Smooth muscle cell (in vitro differentiated cells): ENCODE measurements around the gene EFCAB6. TPM values are rescaled to one million over a fixed set of nuclear protein-coding genes. Genes with fewer than 3 reads are reported as not detected.

Experiments used
- DNase-seq: peaks from one replicate; lab custom pipeline; 2025; ENCODE audit not compliant: unreplicated experiment; lab: John Stamatoyannopoulos, UW
- H2AFZ ChIP-seq: fragments of 200-600 bp; sonication (generic); 2 replicates; pipeline ENCODE4 v1.6.0; 2016; ENCODE audit warnings: antibody characterized with exemption, low read depth, mild to moderate bottlenecking
- H3F3A ChIP-seq: fragments of 200-600 bp; sonication (generic); 2 replicates; pipeline ENCODE4 v1.6.0; 2017; ENCODE audit warnings: antibody characterized with exemption, low read depth
- H3K27ac ChIP-seq: fragments of 200-600 bp; sonication (generic); 2 replicates; pipeline ENCODE4 v1.5.1; 2016; ENCODE audit warnings: low read depth, mild to moderate bottlenecking
- H3K27me3 ChIP-seq: fragments of 200-600 bp; sonication (generic); 2 replicates; pipeline ENCODE4 v1.6.1; 2016; ENCODE audit warnings: low read depth, mild to moderate bottlenecking
- H3K36me3 ChIP-seq: fragments of 200-600 bp; sonication (generic); 2 replicates; pipeline ENCODE4 v1.5.1; 2016; ENCODE audit warnings: low read depth
- H3K4me1 ChIP-seq: fragments of 200-600 bp; sonication (generic); 2 replicates; pipeline ENCODE4 v1.5.1; 2016; ENCODE audit warnings: low read depth
- H3K4me2 ChIP-seq: fragments of 200-600 bp; sonication (generic); 2 replicates; pipeline ENCODE4 v1.6.0; 2016; ENCODE audit warnings: mild to moderate bottlenecking
- H3K4me3 ChIP-seq: fragments of 200-600 bp; sonication (generic); 2 replicates; pipeline ENCODE4 v1.5.1; 2016; ENCODE audit warnings: mild to moderate bottlenecking
- H3K79me2 ChIP-seq: fragments of 200-600 bp; sonication (generic); 2 replicates; pipeline ENCODE4 v1.6.0; 2016; ENCODE audit warnings: low read depth, mild to moderate bottlenecking
- H3K9ac ChIP-seq: fragments of 200-600 bp; sonication (generic); 2 replicates; pipeline ENCODE4 v1.6.0; 2016; ENCODE audit warnings: low read depth
- H3K9me3 ChIP-seq: fragments of 200-600 bp; sonication (generic); replicated peaks from 2 replicates; pipeline ENCODE4 v1.5.1; 2016; ENCODE audit warnings: low read depth
- H4K20me1 ChIP-seq: fragments of 200-600 bp; sonication (generic); 2 replicates; pipeline ENCODE4 v1.6.0; 2016; ENCODE audit warnings: low read depth
- WGBS: methylation state at CpG from one replicate; pipeline ENCODE4 v1.1.7; 2016; ENCODE audit warnings: low lambda C conversion rate; 5-methylcytosine and 5-hydroxymethylcytosine counted together
- polyA plus RNA-seq: library from polyadenylated mRNA; unstranded; fragments of >200 nt; fragmentation: Nextera tagmentation; extraction: Ambion mirVana; gene quantifications from 2 replicates; pipeline ENCODE4 v1.2.1, GENCODE V29; 2016
- total RNA-seq: library from RNA; depleted of rRNA; stranded (reverse); fragments of >200 nt; gene quantifications from 2 replicates; pipeline ENCODE4 v1.2.3, GENCODE V29; 2014
- TF ChIP-seq, protein P1 (sequence below): fragments of 200-600 bp; sonication (generic); IDR thresholded peaks from 2 replicates; pipeline ENCODE4 v1.5.1; 2017; ENCODE audit warnings: borderline replicate concordance, mild to moderate bottlenecking, antibody characterized with exemption; ENCODE audit not compliant: insufficient read depth, poor library complexity, severe bottlenecking

The EFCAB6 gene
- total and polyA plus RNA-seq, 2 experiments from 2014 or later: 0.80 to 2.9 TPM

DNA sequence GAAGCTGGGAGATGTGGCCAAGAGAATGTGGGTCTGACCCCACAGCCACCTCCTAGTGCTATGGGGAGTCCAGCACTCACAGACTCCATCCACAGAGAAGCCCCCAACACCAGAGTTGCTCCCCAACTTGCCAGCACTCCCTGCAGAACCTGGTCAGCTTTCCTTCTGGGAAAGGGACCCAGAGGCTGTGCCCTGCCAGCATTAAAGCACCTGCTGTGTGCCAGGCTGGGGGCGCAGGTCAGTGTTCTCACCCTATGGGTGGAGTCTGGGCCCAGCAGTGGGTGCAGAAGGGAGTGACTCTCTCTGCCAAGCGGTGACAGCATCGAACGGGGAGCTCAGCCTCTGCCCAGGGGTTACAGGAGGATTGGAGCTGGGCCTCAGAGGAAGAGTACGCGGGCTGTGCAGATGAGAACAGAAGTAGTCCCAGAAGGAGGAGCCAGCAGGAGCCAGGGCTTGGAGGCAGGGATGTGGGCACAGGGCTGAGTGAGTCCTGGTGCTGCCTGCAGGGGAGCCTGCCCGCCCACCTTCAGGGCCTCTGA, 285.9 kb downstream of the EFCAB6 start:
- no peak overlapping the region for H2AFZ ChIP-seq
- no peak overlapping the region for H3K27ac ChIP-seq
- no peak overlapping the region for H3K9ac ChIP-seq
- 94% methylated on average over 7 of the region's 7 CpGs for WGBS
- H3K9me3 ChIP-seq: no peaks in the 10 kb centered on the region
- no peaks in the 10 kb centered on the region for H3K36me3 ChIP-seq
- no peak overlapping the region for H3K4me2 ChIP-seq
- no peaks in the 10 kb centered on the region for H3K4me1 ChIP-seq
- no peaks in the 10 kb centered on the region for H3F3A ChIP-seq
- TF ChIP-seq, protein P1, sequence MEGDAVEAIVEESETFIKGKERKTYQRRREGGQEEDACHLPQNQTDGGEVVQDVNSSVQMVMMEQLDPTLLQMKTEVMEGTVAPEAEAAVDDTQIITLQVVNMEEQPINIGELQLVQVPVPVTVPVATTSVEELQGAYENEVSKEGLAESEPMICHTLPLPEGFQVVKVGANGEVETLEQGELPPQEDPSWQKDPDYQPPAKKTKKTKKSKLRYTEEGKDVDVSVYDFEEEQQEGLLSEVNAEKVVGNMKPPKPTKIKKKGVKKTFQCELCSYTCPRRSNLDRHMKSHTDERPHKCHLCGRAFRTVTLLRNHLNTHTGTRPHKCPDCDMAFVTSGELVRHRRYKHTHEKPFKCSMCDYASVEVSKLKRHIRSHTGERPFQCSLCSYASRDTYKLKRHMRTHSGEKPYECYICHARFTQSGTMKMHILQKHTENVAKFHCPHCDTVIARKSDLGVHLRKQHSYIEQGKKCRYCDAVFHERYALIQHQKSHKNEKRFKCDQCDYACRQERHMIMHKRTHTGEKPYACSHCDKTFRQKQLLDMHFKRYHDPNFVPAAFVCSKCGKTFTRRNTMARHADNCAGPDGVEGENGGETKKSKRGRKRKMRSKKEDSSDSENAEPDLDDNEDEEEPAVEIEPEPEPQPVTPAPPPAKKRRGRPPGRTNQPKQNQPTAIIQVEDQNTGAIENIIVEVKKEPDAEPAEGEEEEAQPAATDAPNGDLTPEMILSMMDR: no peak
- H3K27me3 ChIP-seq: no peaks in the 10 kb centered on the region
- H3K79me2 ChIP-seq: no peaks in the 10 kb centered on the region
- H3K4me3 ChIP-seq: no peak overlapping the region
- no peak for DNase-seq
- no peaks in the 10 kb centered on the region for H4K20me1 ChIP-seq

DNA sequence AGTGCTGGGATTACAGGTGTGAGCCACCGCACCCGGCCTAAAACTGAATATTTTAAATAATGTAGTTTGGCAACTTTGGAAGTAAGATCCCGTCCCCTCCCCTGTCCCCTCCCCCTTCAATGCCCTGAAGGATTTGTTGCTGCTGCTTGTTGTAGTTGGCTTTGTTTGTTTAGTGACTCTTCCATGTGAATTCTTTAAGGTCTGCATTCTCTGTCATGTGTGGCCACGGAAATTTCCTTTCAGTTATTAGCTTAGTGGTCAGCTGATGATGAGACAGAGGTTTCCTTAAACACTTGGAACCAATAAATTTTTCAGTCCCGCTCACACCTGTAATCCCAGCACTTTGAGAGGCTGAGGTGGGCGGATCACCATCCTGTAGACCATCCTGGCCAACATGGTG, 290.4 kb downstream of the EFCAB6 start:
- no peak for DNase-seq
- Histone ChIP-seq H4K20me1 (no peaks in the 10 kb centered on the region), H3K4me1 (no peaks in the 10 kb centered on the region), H3K9ac (no peak overlapping the region), H3F3A (no peaks in the 10 kb centered on the region), H3K36me3 (no peaks in the 10 kb centered on the region), H3K27me3 (peaks cover 5% of the 10 kb centered on the region), H3K9me3 (no peaks in the 10 kb centered on the region), H3K4me3 (no peak overlapping the region), H3K27ac (no peak overlapping the region), H3K4me2 (no peak overlapping the region), H3K79me2 (no peaks in the 10 kb centered on the region), H2AFZ (no peak overlapping the region)
- TF ChIP-seq, protein P1: no peak
- WGBS: 76% methylated on average over 6 of the region's 6 CpGs

DNA sequence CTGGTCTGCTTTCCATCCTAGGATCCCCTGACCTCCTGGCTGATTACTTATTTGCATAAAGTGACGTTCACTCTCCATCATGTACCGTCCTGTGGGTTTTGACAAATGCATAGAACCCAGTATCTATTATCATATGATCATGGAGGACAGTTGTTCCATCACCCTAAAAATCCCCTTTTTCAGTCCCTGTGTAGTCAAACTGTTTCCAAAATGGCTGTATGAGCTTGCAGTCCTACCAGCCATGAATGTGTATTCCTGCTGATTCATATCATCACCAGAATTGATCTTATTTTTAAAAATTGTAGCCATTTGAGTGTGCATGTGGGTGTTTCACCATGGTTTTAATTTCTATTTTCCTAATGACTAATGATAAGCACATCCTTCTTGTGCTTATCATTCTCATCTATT, 291.5 kb downstream of the EFCAB6 start:
- Histone ChIP-seq H3K27ac (no peak overlapping the region), H3K9ac (no peak overlapping the region), H3K79me2 (no peaks in the 10 kb centered on the region), H2AFZ (no peak overlapping the region), H3K4me2 (no peak overlapping the region), H3K4me3 (no peak overlapping the region), H3F3A (no peaks in the 10 kb centered on the region), H3K27me3 (peaks cover 5% of the 10 kb centered on the region), H4K20me1 (no peaks in the 10 kb centered on the region), H3K9me3 (no peaks in the 10 kb centered on the region), H3K36me3 (no peaks in the 10 kb centered on the region), H3K4me1 (no peaks in the 10 kb centered on the region)
- WGBS: 80% methylated on average over 2 of the region's 2 CpGs
- TF ChIP-seq, protein P1: no peak
- no peak for DNase-seq

DNA sequence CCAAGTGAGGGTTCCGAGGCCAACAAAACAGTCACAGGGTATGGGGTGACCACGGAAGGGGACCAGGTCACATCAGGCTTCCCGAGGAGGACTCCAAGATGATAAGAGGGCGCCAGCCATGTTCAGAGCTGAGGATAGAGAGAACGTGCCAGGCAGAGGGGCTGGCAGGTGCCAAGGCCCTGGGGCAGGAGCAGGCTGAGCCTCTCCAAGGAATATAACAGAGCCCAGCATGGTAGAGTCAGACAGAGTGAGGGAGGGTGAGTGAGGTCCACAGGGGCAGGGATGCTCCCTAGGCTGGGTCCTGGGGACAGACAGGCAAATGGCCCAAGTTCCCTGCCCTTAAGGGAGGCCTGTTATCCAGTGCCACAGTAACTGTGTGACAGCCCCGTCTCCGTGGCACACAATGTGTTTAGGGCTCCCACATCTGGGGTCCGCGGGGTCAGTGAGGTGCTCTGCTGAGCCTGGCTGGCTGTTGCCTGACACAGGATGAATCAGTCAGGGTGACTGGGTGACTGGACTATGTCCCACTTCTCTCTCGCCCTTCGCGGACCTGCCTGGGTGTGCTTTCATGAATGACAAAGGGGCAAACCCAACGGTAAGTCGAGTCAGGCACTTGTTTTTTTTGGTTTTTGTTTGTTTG, 295.0 kb downstream of the EFCAB6 start:
- Histone ChIP-seq H3K4me1 (no peaks in the 10 kb centered on the region), H3K79me2 (no peaks in the 10 kb centered on the region), H3K4me3 (no peak overlapping the region), H3K27ac (no peak overlapping the region), H2AFZ (no peak overlapping the region), H4K20me1 (no peaks in the 10 kb centered on the region), H3K9ac (no peak overlapping the region), H3K4me2 (no peak overlapping the region), H3F3A (no peaks in the 10 kb centered on the region), H3K27me3 (peaks cover 5% of the 10 kb centered on the region), H3K36me3 (no peaks in the 10 kb centered on the region), H3K9me3 (no peaks in the 10 kb centered on the region)
- no peak for DNase-seq
- TF ChIP-seq, protein P1: no peak
- WGBS: 93% methylated on average over 14 of the region's 14 CpGs
